Stimulated activated effector memory CD8-positive, alpha-beta T cell treated with anti-CD3 and anti-CD28 coated beads, Interleukin-12 subunit alpha, Interleukin-12 subunit beta, amount 100 ng/mL, for 72 hours (primary cell): Measurements from ENCODE around the gene PCDH12.

Experiments
- ATAC-seq: fragments of 150-1000 bp; cut with Tn5 transposase; 2 replicates; pipeline ENCODE4 v1.10.0; 2021
- DNase-seq, 2 donors: peaks; one replicate each; pipeline ENCODE4 v3.0.0; 2021 to 2022; ENCODE audit warnings: low spot score in 2 of 2
- H3K27ac Mint-ChIP-seq: one replicate; pipeline ENCODE4 v1.8.0; 2022; ENCODE audit warnings: mild to moderate bottlenecking, mixed read lengths
- H3K36me3 Mint-ChIP-seq: one replicate; pipeline ENCODE4 v1.8.0; 2022; ENCODE audit warnings: mild to moderate bottlenecking, mixed read lengths
- H3K4me1 Mint-ChIP-seq: one replicate; pipeline ENCODE4 v1.8.0; 2022; ENCODE audit warnings: mixed read lengths
- H3K4me3 Mint-ChIP-seq: one replicate; pipeline ENCODE4 v1.8.0; 2022; ENCODE audit warnings: mild to moderate bottlenecking, mixed read lengths
- H3K9me3 Mint-ChIP-seq: one replicate; pipeline ENCODE4 v1.8.0; 2022; ENCODE audit warnings: mixed read lengths

Gene PCDH12

GRCh38 chr5:141976176-141976575 is 18.2 kb upstream of the PCDH12 start:
- Mint-ChIP-seq H3K9me3 (no peaks in the 10 kb centered on the region), H3K4me3 (no peak overlapping the region), H3K4me1 (peaks cover 17% of the 10 kb centered on the region), H3K36me3 (peaks cover 97% of the 10 kb centered on the region), H3K27ac (no peak overlapping the region)
- DNase-seq (no peak), ATAC-seq (no peak)

DNA sequence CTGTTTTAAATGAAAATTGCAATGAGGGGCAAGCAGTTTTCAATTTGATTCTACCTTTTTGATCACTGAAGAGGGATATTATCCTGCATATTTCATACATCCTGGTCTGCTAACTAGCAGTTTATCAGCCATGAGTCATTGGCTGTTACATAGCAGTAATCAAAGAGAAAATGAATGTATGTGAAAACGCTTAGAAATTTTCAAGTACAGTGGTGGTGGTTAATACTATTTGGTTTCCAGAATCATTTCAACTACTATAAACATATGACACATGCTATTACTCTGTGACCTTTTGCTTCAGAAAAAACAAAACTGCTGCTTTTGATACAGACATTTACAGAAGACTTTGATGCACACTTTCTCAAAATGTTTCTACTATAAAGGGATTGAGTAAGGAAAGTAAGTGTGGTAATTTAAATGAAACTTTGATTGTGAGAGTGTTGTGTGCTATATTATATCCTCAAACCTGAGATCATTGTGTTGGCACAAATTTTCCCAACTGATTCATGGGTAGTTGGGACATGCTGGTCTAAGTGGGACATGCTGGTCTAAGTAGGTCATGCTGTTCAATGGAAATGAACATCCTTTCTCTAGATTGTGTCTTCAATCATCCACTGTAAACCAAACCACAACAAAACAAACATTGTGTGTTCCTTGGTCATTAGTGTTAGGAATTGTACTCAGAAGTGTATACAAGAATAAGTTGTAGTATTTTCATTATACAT is 16.0 kb upstream of the PCDH12 start:
- peaks cover 84% of the 10 kb centered on the region for H3K36me3 Mint-ChIP-seq
- peaks cover 32% of the 10 kb centered on the region for H3K4me1 Mint-ChIP-seq
- H3K4me3 Mint-ChIP-seq, result no peak overlapping the region
- no peak for DNase-seq
- peak overlapping the region; percentile 20 for H3K27ac Mint-ChIP-seq
- no peaks in the 10 kb centered on the region for H3K9me3 Mint-ChIP-seq
- ATAC-seq, result peak; percentile 14

GRCh38 chr5:141969783-141970771 is 12.1 kb upstream of the PCDH12 start:
- Mint-ChIP-seq H3K27ac (peak overlapping the region; percentile 97), H3K36me3 (peaks cover 55% of the 10 kb centered on the region), H3K9me3 (no peaks in the 10 kb centered on the region), H3K4me3 (peak overlapping the region; percentile 95), H3K4me1 (peaks cover 41% of the 10 kb centered on the region)
- no peak for ATAC-seq
- no peak for DNase-seq

GRCh38 chr5:141968914-141969608 is 11.1 kb upstream of the PCDH12 start, which contains the start of gene RNF14:
TSS of gene RNF14 (plus strand) at chr5:141969105. CDS start at chr5:141973589, 4,484 bp downstream.
- H3K9me3 Mint-ChIP-seq, result no peaks in the 10 kb centered on the region
- DNase-seq (peak; percentile 95 to 97), ATAC-seq (peak; percentile 98)
- peak within 1 kb of the TSS; percentile 95 for H3K4me3 Mint-ChIP-seq
- H3K36me3 Mint-ChIP-seq, result peaks cover 45% of the 10 kb centered on the region
- H3K4me1 Mint-ChIP-seq, result peaks cover 31% of the 10 kb centered on the region
- H3K27ac Mint-ChIP-seq, result peak within 1 kb of the TSS; percentile 97

DNA sequence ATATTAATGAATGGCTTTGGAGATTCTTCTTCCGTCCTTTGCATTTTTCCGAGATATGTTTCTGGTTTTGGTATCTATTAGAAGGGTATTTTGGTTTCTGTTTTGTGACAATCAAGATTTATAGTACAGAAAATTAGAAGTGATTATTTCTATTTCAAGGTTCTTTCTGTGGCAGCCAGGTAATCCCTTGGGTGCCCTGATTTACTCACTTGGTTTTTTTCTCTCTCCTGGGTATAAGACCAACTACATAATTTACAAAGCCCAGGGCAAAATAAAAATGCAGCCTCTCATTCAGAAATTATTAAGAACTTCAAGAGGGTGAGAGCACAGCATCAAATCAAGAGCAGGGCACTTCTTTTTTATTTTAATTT is 8.9 kb upstream of the PCDH12 start:
- ATAC-seq (no peak), DNase-seq (no peak)
- no peaks in the 10 kb centered on the region for H3K9me3 Mint-ChIP-seq
- no peak overlapping the region for H3K27ac Mint-ChIP-seq
- no peak overlapping the region for H3K4me3 Mint-ChIP-seq
- peaks cover 24% of the 10 kb centered on the region for H3K4me1 Mint-ChIP-seq
- peaks cover 23% of the 10 kb centered on the region for H3K36me3 Mint-ChIP-seq

GRCh38 chr5:141966275-141966962 is 8.4 kb upstream of the PCDH12 start:
- no peak overlapping the region for H3K27ac Mint-ChIP-seq
- H3K4me3 Mint-ChIP-seq, result no peak overlapping the region
- DNase-seq, result no peak
- H3K9me3 Mint-ChIP-seq, result no peaks in the 10 kb centered on the region
- ATAC-seq, result no peak
- peaks cover 18% of the 10 kb centered on the region for H3K36me3 Mint-ChIP-seq
- peaks cover 24% of the 10 kb centered on the region for H3K4me1 Mint-ChIP-seq

DNA sequence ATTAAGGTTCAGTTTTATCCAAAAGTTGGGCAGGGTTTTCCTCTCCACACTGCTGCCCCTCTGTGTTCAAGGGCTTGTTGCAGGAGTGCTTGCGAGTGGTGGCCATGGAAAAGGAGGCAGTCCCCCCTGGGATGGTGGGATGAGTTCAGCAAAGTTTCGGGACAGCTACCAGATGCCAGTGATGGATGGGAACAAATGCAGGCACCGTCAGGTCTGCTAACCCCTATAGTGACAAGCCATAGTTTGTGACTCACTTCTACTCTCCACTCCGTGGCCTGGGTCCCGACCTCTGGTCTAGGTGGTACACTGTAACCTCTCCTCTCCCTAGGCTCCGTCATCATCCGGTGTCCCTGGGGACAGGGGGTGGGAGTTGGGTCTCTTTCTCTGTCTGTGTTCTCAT is 7.1 kb upstream of the PCDH12 start:
- H3K9me3 Mint-ChIP-seq, result no peaks in the 10 kb centered on the region
- ATAC-seq, result no peak
- no peak for DNase-seq
- H3K4me3 Mint-ChIP-seq, result no peak overlapping the region
- peak overlapping the region; percentile 43 for H3K27ac Mint-ChIP-seq
- peaks cover 33% of the 10 kb centered on the region for H3K4me1 Mint-ChIP-seq
- H3K36me3 Mint-ChIP-seq, result peaks cover 15% of the 10 kb centered on the region

DNA sequence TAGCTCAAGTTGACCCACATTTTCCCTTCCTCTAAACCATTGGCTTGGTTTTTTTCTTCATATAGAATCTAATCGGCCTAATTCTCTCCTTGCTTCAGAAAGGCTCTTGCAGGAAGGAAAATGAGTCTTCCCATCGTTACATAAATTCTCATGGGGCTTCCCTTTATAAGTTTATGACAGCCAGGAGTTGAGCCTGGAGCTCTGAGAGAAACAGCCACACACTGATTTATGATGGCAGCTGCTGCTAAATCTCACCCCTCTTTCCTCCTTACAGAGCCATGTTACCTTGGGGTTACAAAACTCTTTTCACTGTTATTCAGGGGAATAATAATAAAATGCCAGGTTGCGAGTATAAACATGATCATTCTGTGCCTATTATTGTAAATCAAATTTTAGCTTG is 5.7 kb upstream of the PCDH12 start:
- peaks cover 32% of the 10 kb centered on the region for H3K4me1 Mint-ChIP-seq
- H3K27ac Mint-ChIP-seq, result no peak overlapping the region
- no peak for DNase-seq
- ATAC-seq, result no peak
- H3K9me3 Mint-ChIP-seq, result no peaks in the 10 kb centered on the region
- H3K4me3 Mint-ChIP-seq, result no peak overlapping the region
- peaks cover 8% of the 10 kb centered on the region for H3K36me3 Mint-ChIP-seq

GRCh38 chr5:141961466-141961865 is 3.5 kb upstream of the PCDH12 start:
- no peak for ATAC-seq
- no peak overlapping the region for H3K4me3 Mint-ChIP-seq

DNA sequence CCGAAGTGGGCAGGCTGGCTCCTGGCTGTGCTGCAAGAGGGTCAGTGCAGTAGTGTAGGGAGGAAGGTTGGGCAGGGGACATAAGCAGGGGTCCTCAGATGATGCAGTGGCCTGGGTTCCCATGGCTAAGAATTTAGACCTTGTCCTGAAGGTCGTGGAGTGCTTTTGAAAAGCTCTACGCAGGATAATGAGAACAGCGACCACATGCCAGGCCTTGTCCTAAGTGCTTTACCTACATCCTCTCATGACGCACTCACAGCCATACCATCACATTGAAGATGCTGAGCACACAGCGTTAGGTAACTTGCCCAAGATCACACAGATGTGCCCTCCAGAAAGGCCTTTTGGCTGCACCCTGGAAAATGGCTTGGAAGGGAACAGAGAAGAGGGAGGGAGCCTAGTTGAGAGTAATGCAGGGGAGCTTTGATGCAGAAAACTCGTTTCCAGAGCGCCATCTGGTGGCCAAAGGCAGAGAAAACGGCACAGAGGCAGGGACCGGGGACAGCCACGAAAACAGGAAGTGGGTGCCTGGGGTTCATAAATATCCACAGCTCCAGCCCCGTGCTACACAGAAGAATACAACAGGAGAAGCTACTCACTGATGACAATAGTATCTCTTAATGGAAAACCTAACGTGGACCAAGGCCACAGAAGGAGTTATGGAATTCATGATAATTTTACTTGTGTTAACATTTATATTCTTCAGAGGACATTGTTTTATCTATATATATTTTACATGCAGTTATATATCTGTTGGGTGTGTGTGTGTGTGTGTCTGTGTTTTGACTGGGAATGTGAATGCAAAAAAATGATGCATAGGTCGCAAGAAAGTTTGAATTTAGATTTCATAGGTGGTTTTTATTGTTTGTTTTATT is 2.7 kb upstream of the PCDH12 start:
- Mint-ChIP-seq H3K4me3 (peak overlapping the region; percentile 35), H3K27ac (peak overlapping the region; percentile 82), H3K4me1 (peaks cover 39% of the 10 kb centered on the region), H3K36me3 (peaks cover 5% of the 10 kb centered on the region), H3K9me3 (no peaks in the 10 kb centered on the region)
- DNase-seq (peak; percentile 86 to 94), ATAC-seq (peak; percentile 93)

More at GRCh38 chr5:141961466-141961865, 3.5 kb upstream of the PCDH12 start:
- Mint-ChIP-seq H3K4me1 (peaks cover 39% of the 10 kb centered on the region), H3K27ac (peak overlapping the region; percentile 82), H3K36me3 (peaks cover 5% of the 10 kb centered on the region), H3K9me3 (no peaks in the 10 kb centered on the region)
- DNase-seq, result no peak

- peaks cover 39% of the 10 kb centered on the region for H3K4me1 Mint-ChIP-seq
- H3K27ac Mint-ChIP-seq, result peak overlapping the region; percentile 82
- H3K9me3 Mint-ChIP-seq, result no peaks in the 10 kb centered on the region
- peaks cover 5% of the 10 kb centered on the region for H3K36me3 Mint-ChIP-seq
- H3K4me3 Mint-ChIP-seq, result no peak overlapping the region
- ATAC-seq, result peak; percentile 31
- DNase-seq, result peak in 1 of 2 donors; percentile 58
These were observed 2.0 kb upstream of the PCDH12 start for GRCh38 chr5:141960018-141960417.

DNA sequence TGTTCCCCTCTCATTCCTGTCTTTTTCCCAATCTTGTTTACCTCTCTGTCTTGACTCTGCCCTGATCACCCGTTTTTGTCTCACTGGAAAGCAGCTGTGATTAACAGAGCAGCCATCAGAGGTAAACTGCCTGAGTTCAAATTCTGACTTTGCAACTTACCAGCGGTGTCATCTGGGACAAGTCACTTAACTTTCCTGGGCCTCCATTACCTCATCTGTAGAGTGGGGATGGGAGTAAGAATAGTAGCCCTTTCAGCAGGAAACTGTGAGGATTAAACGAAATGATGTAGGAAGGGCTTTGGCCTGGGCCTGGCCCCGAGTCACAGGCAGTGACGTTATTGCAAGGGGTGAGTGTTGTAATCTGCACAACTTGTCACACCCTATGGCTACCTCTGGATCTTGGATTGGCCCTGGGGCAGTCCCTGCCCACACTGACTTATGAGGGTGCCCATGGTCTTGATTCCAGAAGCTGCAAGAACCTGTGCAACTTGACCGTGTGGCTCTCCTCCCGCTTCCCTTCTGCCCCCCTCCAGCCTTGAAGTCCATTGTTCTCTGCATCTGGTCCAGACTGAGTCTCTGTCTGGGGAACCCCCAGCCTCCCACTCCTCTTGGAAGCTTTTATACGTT is 657 bp upstream of the PCDH12 start:
- ATAC-seq (peak; percentile 43), DNase-seq (peak in 1 of 2 donors; percentile 47)
- H3K4me3 Mint-ChIP-seq, result peak overlapping the region; percentile 33
- no peaks in the 10 kb centered on the region for H3K9me3 Mint-ChIP-seq
- peak overlapping the region; percentile 82 for H3K27ac Mint-ChIP-seq
- peaks cover 5% of the 10 kb centered on the region for H3K36me3 Mint-ChIP-seq
- H3K4me1 Mint-ChIP-seq, result peaks cover 39% of the 10 kb centered on the region

- Mint-ChIP-seq H3K27ac (peak overlapping the region; percentile 82), H3K4me3 (peak overlapping the region; percentile 33), H3K4me1 (peaks cover 39% of the 10 kb centered on the region), H3K9me3 (no peaks in the 10 kb centered on the region), H3K36me3 (peaks cover 5% of the 10 kb centered on the region)
- no peak for ATAC-seq
- no peak for DNase-seq
These were observed 520 bp downstream of the PCDH12 start for GRCh38 chr5:141957367-141957996.
